Right cardiac atrium (tissue), 5 donors: ENCODE results near the gene UVRAG. TPM values are rescaled to one million over a fixed set of nuclear protein-coding genes. Genes with fewer than 3 reads are reported as not detected.

ENCODE experiments used
- ATAC-seq, 2 donors: fragments of 200-7000 bp; cut with Tn5 transposase; one replicate each; pipeline versions ENCODE4 v1.8.0 to v1.9.1; 2020; ENCODE audit warnings: moderate library complexity in 2 of 2, mild to moderate bottlenecking in 1 of 2
- DNase-seq, 3 donors: peaks; one replicate each; pipeline ENCODE4 v3.0.0-alpha.2; 2020
- H3K27ac ChIP-seq: one replicate; pipeline ENCODE4 v1.5.1; 2013; ENCODE audit warnings: mild to moderate bottlenecking, low read length, control low read depth, moderate library complexity
- H3K27me3 ChIP-seq: one replicate; pipeline ENCODE4 v1.6.1; 2013; ENCODE audit not compliant: control insufficient read depth, insufficient read depth
- H3K4me1 ChIP-seq: one replicate; pipeline ENCODE4 v1.6.1; 2013; ENCODE audit warnings: low read length; ENCODE audit not compliant: control insufficient read depth, insufficient read depth
- H3K4me3 ChIP-seq: one replicate; pipeline ENCODE4 v1.5.1; 2013; ENCODE audit warnings: low read length, control low read depth
- H3K9me3 ChIP-seq: one replicate; pipeline ENCODE4 v1.6.1; 2013; ENCODE audit warnings: low read length; ENCODE audit not compliant: control insufficient read depth
- WGBS: extraction: QIAGEN DNeasy Blood & Tissue Kit; methylation state at CpG from one replicate; pipeline ENCODE4 v1.1.7; 2013; 5-methylcytosine and 5-hydroxymethylcytosine counted together
- intact Hi-C, 4 donors: fragments of 100-400 bp; cut with DNase I; formaldehyde crosslinking; loops; one replicate each; pipeline versions ENCODE4 v1.11.0 to v1.14.0; 2022 to 2023
- polyA plus RNA-seq: library from polyadenylated mRNA; stranded (reverse); fragments of 200-250 nt; gene quantifications from one replicate; pipeline ENCODE4 v1.2.3, GENCODE V29; 2013
- total RNA-seq, 4 donors: library from RNA; stranded (reverse); fragmentation: NEBNext Ultra II Directional; extraction: Animal tissue kit (Norgen Biotek cat#: 25700); gene quantifications; one replicate each; pipeline ENCODE4 v1.2.1, GENCODE V29; 2021
- donor health status: healthy with polysubstance abuse.
- donor health status: DM: no; HTN: yes; CAD: no.
- donor health status: DM: no; HTN: no; CAD: no.
- donor health status: DM: no; HTN: yes; CAD: no; lungs with severe emphysema.
- donor health status: DM: yes; HTN: yes; CAD: no.

UVRAG gene
- total and polyA plus RNA-seq, 5 donors, result 5.5 to 18.5 (median 13.9) TPM

DNA sequence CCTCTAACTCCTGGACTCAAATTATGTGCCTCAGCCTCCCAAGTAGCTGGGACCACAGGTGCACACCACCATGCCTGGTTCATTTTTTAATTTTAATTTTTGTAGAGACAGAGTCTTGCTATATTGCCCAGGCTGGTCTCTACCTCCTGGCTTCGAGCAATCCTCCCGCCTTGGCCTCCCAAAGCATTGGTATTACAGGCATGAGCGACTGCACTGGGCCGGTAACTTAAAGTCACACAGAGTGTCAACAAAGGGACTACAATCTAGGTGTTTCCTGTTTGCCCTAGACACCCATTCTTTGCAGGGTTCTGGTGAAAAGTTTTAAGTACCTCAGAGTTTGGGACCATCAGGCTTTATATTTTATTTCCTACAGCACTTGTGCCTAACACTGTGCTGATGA is 8.4 kb downstream of the UVRAG start:
- no peaks in the 10 kb centered on the region for H3K9me3 ChIP-seq
- DNase-seq (no peak), ATAC-seq (no peak)
- peak overlapping the region; percentile 17 for H3K27ac ChIP-seq
- intact Hi-C loops, result no loop called here
- H3K27me3 ChIP-seq, result no peaks in the 10 kb centered on the region
- 78% methylated on average over 4 of the region's 4 CpGs for WGBS
- H3K4me3 ChIP-seq, result no peak overlapping the region
- peaks cover 3% of the 10 kb centered on the region for H3K4me1 ChIP-seq

DNA sequence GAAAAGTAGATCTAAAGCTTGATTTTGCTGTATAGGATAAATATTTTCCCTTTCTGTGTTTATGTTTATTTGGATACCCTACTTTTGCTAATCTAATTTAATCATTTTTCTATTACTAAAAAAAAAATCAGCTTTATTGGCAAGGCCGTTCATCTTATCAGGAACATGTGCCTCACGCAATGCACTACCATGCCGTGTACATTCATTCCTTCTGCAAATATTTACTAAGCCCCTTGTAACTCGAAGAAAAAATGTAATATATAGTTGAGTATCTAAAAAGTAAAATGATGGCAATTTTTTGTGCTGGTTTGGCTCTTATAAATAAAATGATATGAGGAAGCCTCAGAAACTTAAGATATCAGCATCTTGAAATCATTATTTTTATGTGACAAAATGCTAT is 8.9 kb downstream of the UVRAG start:
- DNase-seq (no peak), ATAC-seq (no peak)
- peaks cover 5% of the 10 kb centered on the region for H3K4me1 ChIP-seq
- H3K4me3 ChIP-seq, result no peak overlapping the region
- H3K27ac ChIP-seq, result no peak overlapping the region
- 31% methylated on average over 4 of the region's 4 CpGs for WGBS
- no peaks in the 10 kb centered on the region for H3K9me3 ChIP-seq
- H3K27me3 ChIP-seq, result no peaks in the 10 kb centered on the region
- intact Hi-C loops, result no loop called here

DNA sequence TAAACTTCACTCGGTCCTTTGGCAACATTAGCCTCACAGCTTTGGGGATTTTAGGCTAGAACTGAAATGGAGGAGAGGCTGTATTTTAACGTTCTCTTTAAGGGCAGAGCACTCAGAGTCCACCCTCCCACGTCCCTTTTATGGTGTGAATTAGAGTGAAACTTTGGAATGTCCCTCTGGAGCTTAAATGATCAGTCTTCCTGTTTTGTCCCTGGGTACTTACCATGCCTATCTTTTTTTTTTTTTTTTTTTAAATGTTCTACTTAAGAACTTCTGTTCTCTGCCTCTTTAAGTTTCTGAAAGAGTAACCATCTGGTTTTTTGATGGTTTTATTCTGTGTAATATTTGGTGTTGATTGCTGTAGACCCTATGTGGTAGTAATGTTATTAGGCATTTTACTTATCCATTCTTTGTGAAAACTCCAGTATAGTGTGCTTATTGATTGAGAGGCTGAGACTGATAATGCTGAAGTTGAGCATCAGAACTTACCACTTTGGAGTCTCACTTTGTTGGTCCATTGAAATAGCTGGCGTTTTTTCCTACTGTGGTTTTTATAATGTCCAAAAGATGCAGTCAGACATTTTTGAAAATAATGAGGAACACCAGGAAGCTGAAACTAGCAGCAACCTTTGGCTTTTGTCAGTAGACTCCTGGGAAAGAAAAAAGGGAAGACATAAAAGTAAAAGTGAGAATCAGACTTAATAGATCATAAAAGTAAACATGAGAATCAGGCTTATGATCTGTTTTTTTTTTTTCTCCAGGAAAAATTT is 11.6 kb downstream of the UVRAG start:
- intact Hi-C loops, result no loop called here
- Histone ChIP-seq H3K27me3 (no peaks in the 10 kb centered on the region), H3K4me3 (no peak overlapping the region), H3K27ac (peak overlapping the region; percentile 47), H3K9me3 (no peaks in the 10 kb centered on the region), H3K4me1 (peaks cover 4% of the 10 kb centered on the region)
- ATAC-seq (peak; percentile 93), DNase-seq (no peak)
- WGBS, result 26% methylated on average over 4 of the region's 4 CpGs

DNA sequence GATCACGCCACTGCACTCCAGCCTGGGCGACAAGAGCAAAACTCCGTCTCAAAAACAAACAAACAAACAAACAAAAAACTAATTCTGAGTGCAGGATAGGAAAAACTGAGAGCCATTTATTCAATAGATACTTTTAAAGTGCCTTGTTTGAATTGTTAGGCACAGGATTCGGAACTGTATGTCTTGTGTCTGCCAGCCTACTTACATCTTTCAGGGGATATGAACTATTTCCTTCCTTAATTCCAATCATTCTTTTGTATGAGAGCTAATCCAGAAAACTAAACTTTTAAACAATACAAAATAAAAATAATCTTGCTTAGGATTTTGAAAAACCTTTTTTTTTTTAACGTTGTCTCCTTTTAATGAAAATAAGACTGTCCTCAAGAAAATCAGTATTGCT is 12.6 kb downstream of the UVRAG start:
- DNase-seq (no peak), ATAC-seq (no peak)
- Histone ChIP-seq H3K4me1 (peaks cover 4% of the 10 kb centered on the region), H3K9me3 (no peaks in the 10 kb centered on the region), H3K4me3 (no peak overlapping the region), H3K27ac (no peak overlapping the region), H3K27me3 (no peaks in the 10 kb centered on the region)
- 49% methylated on average over 5 of the region's 5 CpGs for WGBS
- intact Hi-C loops, result no loop called here

DNA sequence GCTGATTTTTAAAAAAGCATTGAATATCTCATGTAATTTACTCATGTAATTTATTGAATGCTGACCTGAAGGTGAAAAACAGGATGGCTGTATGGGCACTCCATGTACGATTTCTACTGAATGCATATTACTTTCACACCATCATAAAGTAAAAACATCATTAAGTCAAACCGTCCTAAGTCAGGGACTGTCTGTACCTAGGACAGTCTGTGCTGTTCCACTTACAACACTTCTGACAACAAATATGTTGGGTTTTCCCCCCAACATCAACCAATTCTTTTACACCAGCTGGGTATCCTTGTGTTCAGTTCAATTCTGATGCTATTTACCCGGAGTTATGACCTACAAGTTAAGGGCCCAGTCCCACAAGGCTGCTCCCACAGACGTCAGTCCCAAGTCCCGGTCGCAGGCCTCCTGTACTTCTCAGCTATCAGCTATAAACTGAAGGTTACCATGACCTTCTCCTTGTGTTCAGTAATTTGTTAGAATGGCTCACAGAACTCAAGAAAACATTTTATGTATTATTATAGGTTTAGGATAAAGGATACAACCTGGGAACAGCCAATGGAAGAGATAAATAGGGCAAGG is 17.0 kb downstream of the UVRAG start:
- WGBS, result 80% methylated on average over 6 of the region's 6 CpGs
- Histone ChIP-seq H3K27ac (no peak overlapping the region), H3K9me3 (no peaks in the 10 kb centered on the region), H3K4me1 (peaks cover 3% of the 10 kb centered on the region), H3K4me3 (no peak overlapping the region), H3K27me3 (no peaks in the 10 kb centered on the region)
- DNase-seq, result no peak
- intact Hi-C loops, result no loop called here
- ATAC-seq, result no peak

DNA sequence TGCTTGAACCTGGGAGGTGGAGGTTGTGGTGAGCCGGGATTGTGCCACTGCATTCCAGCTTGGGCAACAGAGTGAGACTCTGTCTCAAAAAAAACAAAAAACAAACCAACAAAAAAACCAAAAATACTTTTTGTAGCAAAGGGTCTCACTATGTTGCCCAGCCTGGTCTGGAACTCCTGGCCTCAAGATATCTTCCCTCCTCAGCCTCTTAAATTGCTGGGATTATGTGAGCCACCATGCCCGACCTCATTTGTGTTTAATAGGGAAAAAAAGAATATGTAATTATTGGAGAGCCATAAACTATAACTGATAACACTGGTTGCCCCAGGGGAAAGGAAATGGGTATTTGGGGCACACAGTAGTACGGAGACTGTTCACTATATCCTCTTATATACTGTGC is 19.7 kb downstream of the UVRAG start:
- Histone ChIP-seq H3K27me3 (no peaks in the 10 kb centered on the region), H3K27ac (no peak overlapping the region), H3K9me3 (no peaks in the 10 kb centered on the region), H3K4me3 (no peak overlapping the region), H3K4me1 (peaks cover 1% of the 10 kb centered on the region)
- ATAC-seq (no peak), DNase-seq (no peak)
- WGBS, result 91% methylated on average over 3 of the region's 3 CpGs
- intact Hi-C loops, result no loop called here

DNA sequence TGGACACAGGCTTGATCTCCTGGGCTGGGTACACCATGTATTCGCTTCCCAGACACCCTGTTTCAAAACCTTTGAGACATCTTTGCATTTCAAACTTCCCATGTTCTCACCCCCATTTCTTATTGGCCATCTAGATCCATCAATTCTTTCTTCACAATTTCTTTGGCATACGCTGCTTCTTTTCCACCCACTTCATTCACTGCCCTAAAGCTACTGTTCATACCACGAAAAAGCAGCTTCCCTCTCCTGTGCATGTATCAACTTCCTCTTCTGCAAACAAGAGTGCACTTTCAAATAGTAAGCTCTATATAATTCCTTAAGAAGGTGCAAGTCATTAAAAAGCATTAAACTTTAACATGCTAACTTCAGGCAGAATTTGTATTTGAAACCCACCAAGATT is 21.4 kb downstream of the UVRAG start:
- intact Hi-C loops, result no loop called here
- no peak for ATAC-seq
- Histone ChIP-seq H3K4me1 (peaks cover 3% of the 10 kb centered on the region), H3K9me3 (no peaks in the 10 kb centered on the region), H3K27ac (no peak overlapping the region), H3K4me3 (no peak overlapping the region), H3K27me3 (no peaks in the 10 kb centered on the region)
- DNase-seq, result no peak
- 76% methylated on average over 3 of the region's 3 CpGs for WGBS

DNA sequence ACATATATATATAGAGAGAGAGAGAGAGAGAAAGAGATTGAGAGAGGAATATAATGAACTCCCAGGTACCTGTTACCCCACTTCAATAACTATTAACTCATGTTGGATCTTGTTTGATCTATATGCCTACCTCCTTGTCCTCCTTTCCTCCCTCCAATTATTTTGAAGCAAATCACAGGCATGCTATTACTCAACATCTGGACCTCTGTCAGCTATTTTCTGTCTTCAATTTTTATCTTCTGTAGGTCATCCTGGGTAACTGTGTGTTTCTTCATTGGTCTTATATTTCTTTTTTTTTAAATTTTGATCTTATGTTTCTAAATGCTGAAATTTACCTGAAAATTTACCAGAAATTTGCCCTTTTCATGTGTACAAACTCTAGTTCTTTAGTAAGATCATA is 24.8 kb downstream of the UVRAG start:
- Histone ChIP-seq H3K9me3 (no peaks in the 10 kb centered on the region), H3K27ac (no peak overlapping the region), H3K4me1 (peaks cover 5% of the 10 kb centered on the region), H3K4me3 (no peak overlapping the region), H3K27me3 (no peaks in the 10 kb centered on the region)
- ATAC-seq (no peak), DNase-seq (no peak)
- intact Hi-C loops, result no loop called here

DNA sequence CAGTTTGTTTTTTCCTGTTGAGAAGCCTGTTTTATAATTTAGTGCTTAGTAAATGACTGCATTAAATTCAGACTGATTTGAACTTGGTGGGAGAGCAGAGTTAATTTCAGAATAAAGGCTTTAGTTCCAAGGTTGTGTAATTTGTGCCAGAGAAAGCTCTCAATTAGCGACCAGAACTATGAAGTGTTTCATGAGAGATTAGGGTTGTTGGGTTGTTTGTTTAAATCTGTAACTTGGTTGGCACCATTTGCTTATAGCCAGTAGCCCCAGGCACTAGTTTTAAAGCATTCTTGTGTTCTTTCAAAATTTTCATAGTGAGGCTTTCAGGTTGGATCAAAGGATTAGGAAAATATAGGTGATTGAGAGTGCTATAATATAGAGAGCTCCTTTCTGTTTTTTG is 25.5 kb downstream of the UVRAG start:
- no peak for ATAC-seq

DNA sequence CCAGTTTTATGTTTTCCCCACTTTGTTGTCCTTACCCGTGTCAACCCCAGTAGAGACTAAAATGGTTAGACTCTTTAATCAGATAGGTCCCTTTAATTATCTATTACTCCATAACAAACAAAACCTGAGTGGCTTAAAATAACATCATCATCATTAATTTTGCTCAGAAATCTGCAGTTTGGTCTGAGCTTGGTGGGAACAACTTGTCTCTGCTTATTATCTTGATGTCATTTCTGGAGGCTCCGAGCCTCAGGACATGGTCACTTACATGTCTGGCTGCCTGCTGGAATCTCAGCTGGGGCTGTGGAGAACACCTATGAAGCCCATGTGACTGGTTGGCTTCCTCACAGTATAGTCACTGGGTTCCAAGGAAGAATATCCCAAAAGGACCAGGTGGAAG is 26.7 kb downstream of the UVRAG start:
- no peaks in the 10 kb centered on the region for H3K27me3 ChIP-seq
- 80% methylated on average over 2 of the region's 2 CpGs for WGBS
- no peak overlapping the region for H3K4me3 ChIP-seq
- H3K27ac ChIP-seq, result no peak overlapping the region
- no peaks in the 10 kb centered on the region for H3K9me3 ChIP-seq
- DNase-seq (no peak), ATAC-seq (no peak)
- peaks cover 5% of the 10 kb centered on the region for H3K4me1 ChIP-seq
- intact Hi-C loops, result no loop called here

More for the DNA sequence above, 25.5 kb downstream of the UVRAG start:
- intact Hi-C loops, result no loop called here
- no peaks in the 10 kb centered on the region for H3K27me3 ChIP-seq
- peaks cover 5% of the 10 kb centered on the region for H3K4me1 ChIP-seq
- DNase-seq, result no peak
- 43% methylated on average over 1 of the region's 1 CpG for WGBS
- H3K9me3 ChIP-seq, result no peaks in the 10 kb centered on the region
- no peak overlapping the region for H3K27ac ChIP-seq
- H3K4me3 ChIP-seq, result no peak overlapping the region

DNA sequence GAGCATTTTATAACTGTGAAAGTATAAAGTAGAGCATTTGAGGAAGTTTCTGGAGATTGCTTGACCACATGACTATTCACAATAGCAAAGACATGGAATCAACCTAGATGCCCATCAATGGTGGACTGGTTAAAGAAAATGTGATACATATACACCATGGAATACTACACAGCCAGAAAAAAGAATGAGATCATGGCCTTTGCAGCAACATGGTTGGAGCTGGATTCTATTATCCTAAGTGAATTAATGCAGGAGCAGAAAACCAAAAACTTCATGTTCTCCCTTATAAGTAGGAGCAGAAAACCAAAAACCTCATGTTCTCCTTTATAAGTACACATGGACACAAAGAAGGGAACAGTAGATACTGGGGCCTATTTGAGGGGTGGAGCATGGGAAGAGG is 30.3 kb downstream of the UVRAG start:
- intact Hi-C loops, result no loop called here
- H3K27ac ChIP-seq, result no peak overlapping the region
- no peak overlapping the region for H3K4me3 ChIP-seq
- DNase-seq, result no peak
- no peaks in the 10 kb centered on the region for H3K27me3 ChIP-seq
- H3K9me3 ChIP-seq, result no peaks in the 10 kb centered on the region
- ATAC-seq, result no peak
- peaks cover 8% of the 10 kb centered on the region for H3K4me1 ChIP-seq

DNA sequence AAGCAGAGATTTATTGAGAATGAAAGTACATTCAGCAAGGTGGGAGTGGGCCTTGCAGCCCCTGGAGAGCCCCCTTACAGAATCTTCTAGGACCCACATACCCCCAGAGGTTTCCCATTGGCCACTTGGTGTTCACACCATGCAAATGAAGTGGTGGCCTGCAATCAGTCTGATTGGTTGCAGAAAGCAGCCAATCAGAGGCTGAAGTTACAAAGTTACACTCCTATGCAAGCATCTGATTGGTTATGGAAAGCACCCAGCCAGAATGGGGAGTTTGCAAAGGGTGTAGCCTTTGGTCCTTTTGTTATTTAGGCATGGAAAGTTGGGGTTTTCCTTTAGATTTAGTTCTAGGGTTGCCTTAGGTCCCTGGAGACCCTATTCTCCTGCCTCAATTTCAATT is 34.9 kb downstream of the UVRAG start:
- Histone ChIP-seq H3K9me3 (no peaks in the 10 kb centered on the region), H3K4me1 (peaks cover 5% of the 10 kb centered on the region), H3K4me3 (no peak overlapping the region), H3K27me3 (no peaks in the 10 kb centered on the region), H3K27ac (peak overlapping the region; percentile 27)
- no peak for ATAC-seq
- intact Hi-C loops, result no loop called here
- DNase-seq, result no peak
